Skeletal muscle cell (primary cell): Measurements from ENCODE around the gene ZNF366.

ENCODE experiments used
- DNase-seq: peaks from one replicate; pipeline ENCODE4 v3.0.0-alpha.2; 2010; ENCODE audit warnings: low read depth
- H3K4me3 ChIP-seq: 2 replicates; pipeline ENCODE4 v1.5.1; 2011; ENCODE audit warnings: low read depth, mild to moderate bottlenecking, control low read depth, low read length, moderate library complexity

ZNF366 gene

GRCh38 chr5:72499090-72499489, 8.1 kb downstream of the ZNF366 start:
- DNase-seq: no peak
- no peak overlapping the region for H3K4me3 ChIP-seq

GRCh38 chr5:72498284-72498683, 8.9 kb downstream of the ZNF366 start:
- no peak overlapping the region for H3K4me3 ChIP-seq
- DNase-seq: no peak

- DNase-seq: no peak
- no peak overlapping the region for H3K4me3 ChIP-seq
Observed at GRCh38 chr5:72497823-72498222, 9.4 kb downstream of the ZNF366 start.

GRCh38 chr5:72495410-72495809, 11.8 kb downstream of the ZNF366 start:
- H3K4me3 ChIP-seq: no peak overlapping the region
- no peak for DNase-seq

GRCh38 chr5:72494623-72495124, 12.5 kb downstream of the ZNF366 start:
- H3K4me3 ChIP-seq: no peak overlapping the region
- DNase-seq: no peak

- DNase-seq: no peak
- H3K4me3 ChIP-seq: no peak overlapping the region
Observed at GRCh38 chr5:72489536-72489935, 17.7 kb downstream of the ZNF366 start.

GRCh38 chr5:72488756-72489155, 18.5 kb downstream of the ZNF366 start:
- no peak for DNase-seq
- no peak overlapping the region for H3K4me3 ChIP-seq

- no peak overlapping the region for H3K4me3 ChIP-seq
- DNase-seq: no peak
Observed at GRCh38 chr5:72487177-72487576, 20.0 kb downstream of the ZNF366 start.

- no peak for DNase-seq
- H3K4me3 ChIP-seq: no peak overlapping the region
Observed at GRCh38 chr5:72486371-72486770, 20.8 kb downstream of the ZNF366 start.

GRCh38 chr5:72485430-72485974, 21.7 kb downstream of the ZNF366 start:
- DNase-seq: no peak
- no peak overlapping the region for H3K4me3 ChIP-seq

- no peak overlapping the region for H3K4me3 ChIP-seq
- no peak for DNase-seq
Observed at GRCh38 chr5:72482046-72482445, 25.2 kb downstream of the ZNF366 start.

GRCh38 chr5:72480841-72481240, 26.4 kb downstream of the ZNF366 start:
- DNase-seq: no peak
- no peak overlapping the region for H3K4me3 ChIP-seq

- no peak overlapping the region for H3K4me3 ChIP-seq
- DNase-seq: no peak
Observed at GRCh38 chr5:72479921-72480320, 27.3 kb downstream of the ZNF366 start.

GRCh38 chr5:72478684-72479083, 28.5 kb downstream of the ZNF366 start:
- DNase-seq: no peak
- H3K4me3 ChIP-seq: no peak overlapping the region

- DNase-seq: no peak
- H3K4me3 ChIP-seq: no peak overlapping the region
Observed at GRCh38 chr5:72478276-72478675, 28.9 kb downstream of the ZNF366 start.

- no peak for DNase-seq
Observed at GRCh38 chr5:72477644-72478043, 29.6 kb downstream of the ZNF366 start.

GRCh38 chr5:72477176-72477575, 30.0 kb downstream of the ZNF366 start:
- H3K4me3 ChIP-seq: no peak overlapping the region
- DNase-seq: no peak

More at GRCh38 chr5:72477644-72478043, 29.6 kb downstream of the ZNF366 start:
- no peak overlapping the region for H3K4me3 ChIP-seq

GRCh38 chr5:72476721-72477120, 30.5 kb downstream of the ZNF366 start:
- H3K4me3 ChIP-seq: no peak overlapping the region
- DNase-seq: no peak

GRCh38 chr5:72476275-72476674, 30.9 kb downstream of the ZNF366 start:
- no peak for DNase-seq
- H3K4me3 ChIP-seq: no peak overlapping the region

GRCh38 chr5:72474516-72474915, 32.7 kb downstream of the ZNF366 start:
- H3K4me3 ChIP-seq: no peak overlapping the region
- no peak for DNase-seq

- H3K4me3 ChIP-seq: no peak overlapping the region
- DNase-seq: no peak
Observed at GRCh38 chr5:72474046-72474500, 33.1 kb downstream of the ZNF366 start.
